CD1c-positive myeloid dendritic cell (primary cell): ENCODE data around the gene PRDM2.

ENCODE experiments used
- DNase-seq: peaks from one replicate; pipeline ENCODE4 v3.0.0-alpha.2; 2016; ENCODE audit errors: extremely low spot score

PRDM2 gene

DNA sequence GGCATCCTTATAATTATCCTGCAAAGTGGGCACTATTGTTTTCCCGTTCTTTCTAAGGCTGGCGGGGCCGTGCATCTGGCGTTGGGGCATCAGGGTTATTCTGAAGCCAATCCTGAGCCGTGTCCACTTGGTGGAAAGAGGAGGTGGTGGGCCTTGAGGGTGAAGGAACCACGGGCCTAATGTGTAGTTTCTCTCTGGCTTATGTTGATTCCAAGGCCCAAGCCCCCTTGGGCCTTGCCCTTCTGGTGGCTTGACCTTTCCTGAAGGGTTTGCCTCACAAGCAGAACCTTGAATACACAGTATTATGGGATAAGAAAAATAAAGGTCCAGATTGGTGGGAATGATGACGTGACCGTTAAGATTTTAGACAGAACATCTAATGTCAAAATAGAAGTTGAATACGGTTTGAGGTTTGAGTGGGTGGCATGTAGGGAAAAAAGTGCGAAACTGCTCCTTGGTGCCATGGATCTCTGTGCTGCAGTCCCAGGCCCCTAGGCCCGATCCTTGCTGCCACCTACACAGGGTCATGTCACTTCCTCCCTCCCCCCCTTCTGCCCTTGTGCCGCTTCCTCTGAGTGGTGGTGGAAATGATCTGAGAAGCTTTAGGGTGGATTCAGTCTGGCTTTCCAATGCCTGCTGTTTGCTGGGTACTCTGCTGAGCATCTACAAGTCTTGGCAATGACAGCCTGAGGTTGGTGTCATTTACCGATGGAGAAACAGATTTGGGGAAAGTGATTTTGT, 90.5 kb downstream of the PRDM2 start:
- peak; percentile 51 for DNase-seq

DNA sequence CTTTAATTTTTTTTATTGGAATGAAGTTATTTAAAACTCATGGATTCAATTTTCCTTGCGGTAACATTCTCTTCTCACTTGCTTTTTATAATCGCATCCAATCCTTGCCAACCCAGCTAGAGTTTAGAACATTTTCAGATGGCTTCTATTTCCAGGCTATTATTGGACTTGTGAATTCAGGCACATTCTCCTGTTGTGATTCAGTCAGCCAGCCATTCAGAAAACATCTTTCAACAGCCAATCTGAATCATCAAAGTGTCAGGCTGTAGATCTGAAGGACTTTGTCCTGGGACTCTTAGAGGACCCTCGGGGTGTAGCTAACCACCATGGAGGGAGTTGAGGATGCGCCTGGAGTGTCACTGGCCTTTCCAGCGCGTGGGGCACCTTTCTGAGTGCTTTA, 92.4 kb downstream of the PRDM2 start:
- DNase-seq = no peak

DNA sequence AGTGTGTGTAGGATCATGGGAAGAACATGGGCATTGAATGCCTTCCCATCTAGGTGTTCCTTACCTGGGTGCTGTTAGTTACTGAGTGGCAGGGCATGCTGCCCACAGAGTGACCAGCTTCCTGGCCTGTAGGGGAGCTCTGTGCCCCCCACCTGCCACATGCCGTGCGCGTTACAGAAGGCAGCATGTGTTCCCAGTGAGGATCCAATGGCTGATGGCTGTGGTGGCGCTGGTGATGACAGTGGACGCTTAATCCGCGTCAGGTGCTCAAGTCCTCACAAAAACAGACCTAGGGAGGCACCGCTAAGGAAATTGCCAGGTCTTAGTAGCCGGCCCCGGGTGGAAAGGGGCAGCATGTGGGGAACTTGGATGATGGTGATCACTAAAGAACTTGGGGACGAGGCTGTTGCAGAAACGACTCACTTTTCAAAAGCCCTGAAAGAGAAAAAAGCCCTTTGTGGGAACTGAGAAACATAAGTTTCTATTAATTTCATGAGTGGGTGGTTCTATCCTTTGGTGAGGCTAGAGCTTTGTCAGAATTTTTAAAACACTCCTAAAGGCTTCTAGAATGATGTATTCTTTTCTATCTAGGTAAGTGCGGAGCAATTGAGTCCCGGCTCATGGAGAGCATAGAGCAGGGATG, 93.2 kb downstream of the PRDM2 start:
- no peak for DNase-seq

- no peak for DNase-seq
These were observed 94.5 kb downstream of the PRDM2 start for GRCh38 chr1:13794231-13795187.

- DNase-seq = no peak
These were observed 97.4 kb downstream of the PRDM2 start for GRCh38 chr1:13797397-13797796.

- DNase-seq = no peak
These were observed 98.1 kb downstream of the PRDM2 start for GRCh38 chr1:13798120-13798519.

DNA sequence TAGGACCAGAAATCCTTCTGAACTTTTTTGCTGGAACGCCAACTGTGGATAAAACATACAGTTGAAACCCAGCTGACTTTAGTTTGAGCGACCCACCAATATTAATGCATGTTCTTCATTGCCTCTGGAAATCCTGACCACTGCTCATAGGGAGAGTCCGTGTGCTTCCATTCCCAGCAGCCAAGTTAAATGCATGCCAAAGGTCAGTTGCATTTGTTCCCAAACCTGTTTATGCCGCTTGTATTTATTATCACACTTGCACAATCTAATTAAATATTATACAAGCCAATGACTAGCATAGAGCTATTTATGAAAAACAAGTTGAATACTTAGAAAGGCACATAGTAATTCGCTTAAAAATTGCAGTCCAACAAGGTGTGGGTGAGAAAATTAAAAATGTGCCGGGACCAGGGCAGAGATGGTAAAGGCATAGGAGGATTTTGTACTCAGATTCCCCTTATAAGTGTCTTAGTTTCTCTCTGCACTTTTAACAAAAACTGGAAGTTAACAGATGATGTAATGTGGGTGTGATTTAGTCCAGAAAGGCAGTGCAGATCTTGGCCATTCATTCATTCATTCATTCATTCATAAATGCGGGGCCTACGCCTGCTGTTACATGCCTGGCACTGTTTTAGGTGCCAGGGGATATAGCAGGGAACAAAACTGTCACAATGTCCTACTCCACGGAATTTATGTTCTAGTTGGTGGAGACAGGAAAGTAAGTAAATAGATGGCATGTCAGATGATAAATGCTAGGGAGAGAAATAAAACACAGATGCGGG, 99.7 kb downstream of the PRDM2 start:
- DNase-seq = no peak

DNA sequence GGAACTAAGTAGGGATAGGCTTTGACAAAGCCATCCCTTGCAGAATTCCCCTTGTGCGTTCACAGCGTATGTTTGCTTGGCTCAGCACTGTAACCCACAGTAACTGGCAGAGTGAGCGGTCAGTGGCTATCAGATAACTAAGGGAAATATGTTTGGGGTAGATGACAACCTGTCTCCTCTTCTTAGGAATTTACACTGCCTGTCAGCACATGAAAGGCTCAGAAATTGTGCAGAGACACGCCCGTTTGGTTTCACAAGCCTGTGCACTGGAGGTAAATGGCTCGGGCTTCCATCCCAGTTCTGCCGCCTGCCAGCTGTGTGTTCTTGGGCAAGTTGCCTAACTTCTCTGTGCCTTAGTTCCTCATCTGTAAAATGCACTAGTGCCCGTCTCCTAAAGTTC, 101.2 kb downstream of the PRDM2 start:
- DNase-seq = no peak

GRCh38 chr1:13801655-13802486, 101.9 kb downstream of the PRDM2 start:
- no peak for DNase-seq

DNA sequence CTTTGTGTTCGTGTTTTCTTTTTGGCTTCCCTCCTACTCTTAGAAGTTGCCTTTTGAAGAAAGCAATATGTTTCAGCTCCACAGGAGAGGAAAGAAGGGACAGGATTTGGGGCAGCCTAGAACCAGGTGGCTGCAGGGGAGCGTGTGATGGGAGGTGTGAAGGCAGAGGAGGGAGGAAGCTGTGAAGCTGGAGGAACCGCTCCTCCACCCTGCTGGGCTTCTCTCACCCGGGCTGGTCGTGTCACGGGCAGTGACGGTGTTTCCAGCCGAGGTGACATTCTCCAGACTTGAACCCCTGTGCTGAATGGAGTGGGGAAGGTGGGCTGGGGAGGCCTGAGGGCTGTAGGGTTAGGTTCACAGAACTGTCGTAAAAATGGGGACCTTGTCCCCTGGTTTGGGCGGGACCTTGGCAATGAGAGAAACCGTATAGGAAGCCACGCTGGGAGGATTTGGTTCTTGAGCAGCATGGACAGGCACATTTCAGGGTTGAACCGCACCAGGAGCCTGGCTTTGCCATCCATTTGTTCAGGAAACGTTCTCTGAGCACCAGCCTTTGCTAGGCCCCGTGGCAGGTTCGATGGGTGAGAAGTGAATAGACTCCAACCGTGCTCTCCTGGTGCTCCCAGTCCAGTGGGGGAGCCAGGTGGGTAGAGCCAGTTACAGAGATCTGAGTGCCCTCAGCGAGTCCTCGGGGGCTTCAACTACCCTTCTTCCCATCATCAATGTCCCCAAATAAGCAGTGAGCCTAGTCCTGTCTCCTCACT, 103.0 kb downstream of the PRDM2 start:
- no peak for DNase-seq

DNA sequence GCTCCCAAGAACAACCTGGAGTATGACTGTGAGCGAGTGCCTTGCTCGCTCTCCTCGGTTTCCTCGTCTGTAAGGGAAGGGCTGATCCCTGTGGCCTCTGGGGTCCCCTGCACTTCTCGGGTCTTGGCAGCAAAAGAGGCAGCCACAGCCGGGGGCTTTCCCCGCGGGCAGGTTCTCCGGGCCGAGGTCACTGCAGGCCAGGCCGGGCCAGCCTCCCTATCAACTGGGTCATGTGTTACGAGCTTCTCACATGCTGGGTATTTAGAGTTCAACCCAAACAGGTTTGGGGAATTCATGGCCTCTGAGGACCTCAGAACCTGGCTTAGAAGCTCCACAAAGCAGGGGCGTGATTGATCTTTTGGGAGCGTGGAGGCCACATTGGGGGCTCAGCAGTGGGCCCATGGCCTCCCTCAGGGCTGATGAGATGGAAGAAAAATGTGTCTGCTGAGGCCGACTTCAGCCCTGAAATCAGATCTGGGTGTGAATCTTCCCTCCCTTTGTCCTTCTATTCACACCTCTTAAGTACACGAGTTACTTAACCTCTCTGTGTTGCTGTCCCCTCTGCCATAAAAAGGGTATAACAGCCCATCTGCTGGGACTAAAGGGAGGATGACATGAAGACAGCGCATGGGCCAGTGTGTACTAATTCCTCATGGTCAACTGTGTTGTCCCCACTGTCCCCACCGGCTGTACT, 103.7 kb downstream of the PRDM2 start:
- DNase-seq = no peak

DNA sequence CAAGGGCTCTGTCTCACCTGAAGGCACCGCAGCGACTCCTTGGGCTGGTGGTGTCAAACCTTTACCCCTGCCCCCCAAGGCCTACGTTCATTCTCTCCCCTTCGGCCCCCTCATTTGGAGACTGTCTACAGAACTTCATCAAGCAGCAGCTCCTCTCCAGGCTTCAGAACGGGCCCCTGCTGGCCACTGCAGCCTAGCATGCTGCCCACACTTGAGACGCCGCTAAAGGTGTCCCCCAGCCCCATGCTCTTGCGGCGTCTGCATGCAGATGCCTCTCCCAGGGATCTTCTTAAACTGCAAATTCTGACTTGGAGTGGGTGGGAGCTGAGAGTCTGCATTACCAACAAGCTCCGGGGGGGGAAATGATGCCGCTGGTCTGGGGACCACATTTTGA, 104.2 kb downstream of the PRDM2 start:
- no peak for DNase-seq

GRCh38 chr1:13805431-13805830, 105.4 kb downstream of the PRDM2 start:
- no peak for DNase-seq

DNA sequence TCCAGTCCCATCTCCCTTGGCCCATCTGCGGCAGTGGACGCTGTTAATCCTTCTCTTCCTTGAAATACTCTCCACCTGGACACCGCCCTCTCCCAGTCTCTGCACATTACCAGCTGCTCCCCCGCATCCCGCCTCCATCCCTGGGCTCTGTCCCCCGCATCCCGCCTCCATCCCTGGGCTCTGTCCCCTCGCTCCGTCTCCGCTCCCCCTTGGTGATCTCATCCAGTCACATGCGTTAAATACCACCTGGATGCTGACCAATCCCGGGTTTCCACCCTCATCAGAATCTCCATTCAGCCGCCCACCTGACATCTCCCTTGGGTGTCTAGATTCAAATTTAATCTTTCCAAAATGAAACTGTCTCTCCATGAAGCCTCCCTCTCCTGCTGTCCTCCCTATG, 106.1 kb downstream of the PRDM2 start:
- no peak for DNase-seq

GRCh38 chr1:13807209-13807608, 107.2 kb downstream of the PRDM2 start:
- no peak for DNase-seq

- DNase-seq = no peak
These were observed 108.7 kb downstream of the PRDM2 start for GRCh38 chr1:13808729-13809131.

DNA sequence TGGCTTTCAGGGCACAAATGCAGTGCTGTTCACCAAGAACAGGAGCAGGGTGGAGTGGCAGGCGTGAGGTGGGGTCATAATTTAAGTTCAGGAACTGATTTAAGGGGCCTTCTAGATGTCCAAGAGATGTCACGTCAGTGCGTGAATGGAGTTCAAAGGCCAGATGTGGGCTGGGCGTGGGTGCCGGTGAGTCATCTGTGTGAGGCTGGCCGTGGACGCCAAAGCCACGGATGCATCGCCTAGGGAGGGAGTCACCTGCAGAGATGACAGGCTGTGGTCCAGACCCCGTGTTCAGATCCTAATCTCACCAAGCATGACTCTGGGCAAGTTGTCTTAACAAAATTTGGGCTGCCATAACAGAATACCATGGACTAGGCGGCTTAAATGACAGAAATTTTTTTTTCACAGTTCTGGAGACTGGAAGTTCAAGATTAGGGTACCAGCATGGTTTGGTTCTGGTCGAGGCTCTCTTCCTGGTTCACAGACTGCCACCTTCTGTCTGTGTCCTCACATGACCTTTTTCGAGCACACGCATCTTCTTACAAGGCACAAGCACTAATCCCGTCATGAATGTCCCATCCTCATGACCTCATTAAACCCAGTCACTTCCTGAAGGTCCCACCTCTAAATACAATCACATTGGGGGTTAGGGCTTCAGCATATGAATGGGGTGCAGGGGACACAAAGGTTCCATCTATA, 109.6 kb downstream of the PRDM2 start:
- DNase-seq = no peak

DNA sequence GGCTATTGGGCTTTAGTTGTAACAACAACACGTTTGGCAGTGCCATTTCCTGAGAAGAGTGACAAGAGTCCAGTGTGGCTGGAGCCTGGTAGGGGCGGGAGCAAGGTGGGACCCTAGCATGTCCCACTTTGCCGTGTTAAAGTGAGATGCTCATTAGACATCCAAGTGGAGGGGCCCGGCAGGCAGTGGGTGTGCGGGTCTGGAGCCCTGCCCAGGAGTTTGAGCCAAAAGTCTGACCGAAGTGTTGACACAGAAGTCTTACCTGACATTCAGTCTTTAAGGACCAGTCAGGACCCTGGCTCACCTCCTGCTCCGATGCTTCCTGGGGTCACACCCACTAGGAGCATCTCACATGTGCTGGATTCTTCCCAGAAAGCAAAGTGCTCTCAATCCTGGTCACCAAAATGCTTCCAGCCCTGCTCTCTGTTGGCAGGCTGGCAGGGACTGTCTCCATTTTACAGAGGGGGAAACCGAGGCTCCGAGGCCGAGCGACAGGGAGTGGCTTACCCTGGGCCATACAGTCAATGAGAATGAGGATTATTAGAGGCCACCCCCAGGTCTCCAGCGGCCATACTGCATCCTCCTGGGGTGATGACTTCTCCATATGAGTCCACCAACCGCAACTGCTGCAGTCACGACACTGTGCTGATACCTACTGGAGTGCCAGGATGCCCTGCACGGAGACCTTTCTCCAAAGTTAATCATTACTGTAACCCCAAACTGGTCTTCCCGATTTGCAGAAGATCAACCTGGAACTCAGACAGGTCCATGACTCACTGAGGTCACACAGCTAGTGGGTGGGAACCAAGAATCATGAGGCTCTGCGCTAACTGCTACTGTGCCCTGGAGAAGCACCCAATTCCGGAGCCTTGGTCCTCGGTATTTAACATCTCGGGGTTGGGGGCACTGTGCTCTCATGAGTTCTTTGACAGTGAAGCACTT, 112.7 kb downstream of the PRDM2 start:
- DNase-seq = no peak
